HG03565 (cell line): ENCODE measurements around the gene RPL38.

Experiments
- ATAC-seq: cut with Tn5 transposase; IDR thresholded peaks from one replicate; pipeline ENCODE4 v1.9.1; 2021; ENCODE audit warnings: mild to moderate bottlenecking, moderate library complexity; ENCODE audit not compliant: unreplicated experiment

The RPL38 gene

DNA sequence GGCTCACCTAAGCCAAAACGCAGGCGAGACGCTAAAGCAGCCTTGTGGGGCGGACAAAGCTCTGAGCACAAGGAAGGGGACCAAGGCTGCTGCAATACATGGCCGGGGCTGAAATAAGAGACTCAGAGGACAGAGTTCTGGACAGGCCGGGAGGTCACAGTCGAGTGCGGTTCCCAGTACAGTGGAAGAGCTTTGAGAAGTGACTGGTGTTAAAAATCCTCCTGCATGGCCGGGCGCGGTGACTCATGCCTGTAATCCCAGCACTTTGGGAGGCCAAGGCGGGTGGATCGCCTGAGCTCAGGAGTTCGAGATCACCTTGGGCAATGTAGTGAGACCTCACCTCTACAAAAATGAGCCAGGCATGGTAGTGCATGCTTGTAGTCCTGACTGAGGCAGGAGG is 20.4 kb downstream of the RPL38 start:
- ATAC-seq = no peak

DNA sequence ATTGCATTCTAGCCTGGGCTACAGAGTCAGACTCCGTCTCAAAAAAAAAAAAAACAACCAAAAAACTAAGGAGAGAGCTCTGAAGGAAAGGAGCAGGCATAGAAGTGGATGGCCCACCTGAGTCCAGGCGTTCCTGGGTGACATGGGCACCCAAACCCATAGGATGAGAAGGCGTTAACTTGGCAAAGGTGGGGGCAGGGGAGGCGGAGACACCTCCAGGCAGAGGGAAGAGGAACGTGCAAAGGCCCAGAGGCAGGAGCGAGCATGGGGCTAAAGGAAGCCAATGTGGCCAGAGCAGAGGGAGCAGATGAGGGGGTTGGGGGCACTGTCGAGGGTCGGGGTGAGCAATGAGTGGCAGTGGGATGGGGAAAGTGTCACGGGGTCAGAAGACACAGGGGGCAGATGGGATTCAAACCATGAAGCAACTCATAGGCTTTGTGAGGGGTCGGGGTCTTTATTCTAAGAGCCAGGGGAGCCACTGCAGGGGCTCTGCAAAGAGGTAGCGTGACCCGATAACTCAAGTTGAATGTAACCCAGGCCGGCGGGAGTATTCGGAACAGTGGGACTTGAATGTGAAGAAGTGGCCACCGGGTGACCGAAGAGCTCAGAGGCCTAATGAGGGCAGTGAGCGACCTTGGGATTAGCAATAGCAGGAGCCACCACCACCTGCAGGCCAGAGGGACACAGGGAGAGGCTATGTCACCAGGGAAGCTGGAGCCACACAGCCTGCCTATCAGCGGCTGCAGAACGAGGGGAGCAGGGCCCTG is 21.7 kb downstream of the RPL38 start:
- ATAC-seq = no peak

GRCh38 chr17:74226252-74226651 is 22.8 kb downstream of the RPL38 start:
- ATAC-seq = no peak

- no peak for ATAC-seq
Observed at GRCh38 chr17:74227271-74228080, 24.0 kb downstream of the RPL38 start.

DNA sequence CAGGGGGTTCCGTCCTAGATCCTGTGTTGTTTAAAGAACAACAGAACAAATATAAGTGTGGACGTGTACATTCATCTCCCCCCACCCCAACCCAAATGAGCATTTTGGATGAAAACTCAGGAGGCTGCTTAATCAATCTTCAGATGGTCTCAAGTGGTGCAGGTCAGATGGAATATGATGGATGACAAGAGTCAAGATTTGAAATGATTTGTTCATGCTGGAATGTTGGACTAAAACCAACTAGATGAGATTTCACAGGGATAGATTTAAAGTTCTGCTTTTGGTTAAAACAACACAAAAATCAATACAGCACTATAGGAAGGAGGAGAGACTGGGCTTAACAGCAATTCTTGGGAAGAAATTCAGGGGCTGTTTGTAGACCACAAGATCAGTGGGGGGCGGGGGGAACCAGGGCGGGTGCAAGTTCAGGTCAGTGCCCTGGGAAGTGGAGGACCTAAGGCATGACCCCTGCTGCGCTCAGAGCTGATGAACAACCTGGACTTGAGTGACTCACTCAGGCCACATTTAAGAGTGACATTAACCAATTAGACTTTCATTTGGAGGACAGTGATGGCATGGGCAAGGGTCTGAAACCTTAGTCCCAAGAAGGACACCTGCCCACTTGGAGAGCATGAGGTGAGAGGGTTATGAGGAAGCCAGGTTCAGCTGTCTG is 25.0 kb downstream of the RPL38 start:
- no peak for ATAC-seq

DNA sequence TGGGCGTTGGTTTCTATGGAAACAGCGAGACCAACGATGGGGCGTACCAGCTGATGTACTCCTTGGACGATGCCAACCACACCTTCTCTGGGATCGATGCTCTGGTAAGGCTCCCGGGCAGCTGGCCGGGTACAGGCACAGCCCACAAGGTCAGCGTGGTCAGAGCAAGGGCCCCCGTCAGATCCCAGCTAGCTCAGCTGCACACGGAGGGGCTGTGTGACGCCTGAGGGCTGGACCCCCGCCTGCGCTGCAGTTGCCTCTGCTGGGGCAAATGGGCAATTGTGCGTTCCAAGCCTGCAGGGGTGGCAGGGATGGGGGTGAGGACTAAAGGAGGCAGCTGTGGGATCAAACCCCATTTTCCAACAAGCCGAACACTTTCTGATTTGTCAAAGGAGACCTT is 27.4 kb downstream of the RPL38 start:
- no peak for ATAC-seq

GRCh38 chr17:74231928-74232907 is 28.7 kb downstream of the RPL38 start:
- no peak for ATAC-seq

DNA sequence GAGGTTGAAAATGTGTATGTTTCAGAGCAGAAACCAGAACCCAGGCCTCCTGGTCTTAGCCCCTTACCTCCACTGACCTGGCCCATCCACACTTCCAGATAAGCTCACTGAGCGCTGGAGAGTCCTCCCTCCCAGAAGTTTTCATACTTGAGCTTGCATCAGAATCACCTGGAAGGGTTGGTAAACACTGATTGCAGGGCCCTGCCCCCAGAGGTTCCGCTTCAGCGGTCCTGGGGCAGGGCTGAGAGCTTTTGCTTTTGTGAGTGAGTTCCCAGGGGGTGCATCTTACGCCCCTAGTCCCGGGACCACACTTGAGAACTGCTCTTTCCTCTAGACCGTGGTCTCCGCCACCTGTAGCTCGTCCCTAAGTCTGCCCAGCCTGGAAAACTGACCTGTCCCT is 30.5 kb downstream of the RPL38 start:
- ATAC-seq = no peak

DNA sequence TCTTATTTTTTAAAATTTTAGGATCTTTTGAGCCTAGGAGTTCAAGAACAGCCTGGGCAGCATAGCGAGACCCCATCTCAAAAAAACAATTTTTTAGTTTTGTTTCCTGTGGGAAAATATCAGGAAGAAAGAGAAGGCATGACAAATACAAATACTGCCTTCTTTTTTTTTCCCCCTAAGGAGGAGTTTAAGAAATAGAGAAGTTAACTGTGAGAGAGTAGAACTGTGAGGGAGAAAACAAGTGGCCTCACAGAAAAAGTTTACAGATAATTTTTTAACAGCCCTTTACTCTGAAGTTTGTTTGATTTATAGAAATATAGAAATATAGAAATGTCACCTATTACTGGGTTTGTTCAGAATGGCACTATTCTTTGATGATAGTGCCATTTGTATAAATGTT is 31.0 kb downstream of the RPL38 start:
- no peak for ATAC-seq

- no peak for ATAC-seq
Observed at GRCh38 chr17:74235040-74235581, 31.6 kb downstream of the RPL38 start.

GRCh38 chr17:74235911-74236371 is 32.5 kb downstream of the RPL38 start:
- ATAC-seq = no peak

DNA sequence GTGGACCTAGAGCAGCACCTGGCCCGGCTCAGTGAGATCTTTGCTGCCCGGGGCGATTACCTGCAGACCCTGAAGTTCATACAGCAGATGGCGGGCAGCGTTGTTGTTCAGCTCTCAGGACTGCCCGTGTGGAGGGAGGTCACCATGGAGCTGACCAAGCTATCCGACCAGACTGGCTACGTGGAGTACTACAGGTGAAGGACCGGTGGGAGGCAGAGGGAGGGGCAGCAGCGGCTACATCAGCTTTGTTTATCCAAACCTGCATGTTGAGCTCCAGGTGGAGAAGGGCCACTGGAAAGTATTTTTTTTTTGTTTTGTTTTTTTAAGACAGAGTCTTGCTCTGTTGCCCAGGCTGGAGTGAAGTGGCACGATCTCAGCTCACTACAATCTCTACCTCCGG is 33.8 kb downstream of the RPL38 start:
- no peak for ATAC-seq

- ATAC-seq = no peak
Observed at GRCh38 chr17:74239172-74239571, 35.7 kb downstream of the RPL38 start.

GRCh38 chr17:74240618-74241205 is 37.2 kb downstream of the RPL38 start:
- no peak for ATAC-seq

GRCh38 chr17:74241431-74241830 is 38.0 kb downstream of the RPL38 start:
- no peak for ATAC-seq

GRCh38 chr17:74241847-74242246 is 38.4 kb downstream of the RPL38 start:
- ATAC-seq = no peak

GRCh38 chr17:74243013-74243755 is 39.7 kb downstream of the RPL38 start:
- no peak for ATAC-seq

GRCh38 chr17:74244128-74244527 is 40.6 kb downstream of the RPL38 start:
- no peak for ATAC-seq

DNA sequence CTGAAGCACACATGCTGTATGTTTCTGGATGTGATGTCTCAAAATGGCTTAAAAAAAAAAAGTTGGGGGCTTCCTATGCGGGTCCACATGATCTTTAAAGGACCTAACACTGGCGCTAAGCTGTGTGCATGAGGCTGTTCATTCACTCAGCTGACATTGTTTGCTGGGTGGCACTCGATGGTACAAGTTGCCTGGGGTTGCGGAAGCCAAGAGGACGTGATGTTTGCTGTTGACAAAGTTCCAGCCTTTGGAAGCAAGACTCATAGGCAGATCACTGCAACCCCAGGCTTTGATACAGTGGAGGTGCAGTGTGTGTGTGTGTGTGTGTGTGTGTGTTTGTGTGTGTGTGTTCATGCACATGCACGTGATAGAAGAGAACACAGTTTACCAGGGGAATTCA is 41.1 kb downstream of the RPL38 start:
- no peak for ATAC-seq
